Skin of body (tissue), 2 donors: ENCODE measurements around the gene MON1B. TPM values are rescaled to one million over a fixed set of nuclear protein-coding genes. Genes with fewer than 3 reads are reported as not detected.
A peak's percentile ranks its signal among the peaks of the same experiment; 100 is the strongest.

Source experiments
- DNase-seq: peaks from one replicate; lab custom pipeline; 2025; lab: John Stamatoyannopoulos, UW
- total RNA-seq: library from RNA; depleted of rRNA; stranded (reverse); fragments of >200 nt; gene quantifications from one replicate; pipeline ENCODE4 v1.2.3, GENCODE V29; 2014

The MON1B gene
- total RNA-seq, 1 donor from 2014 or later: 3.9 TPM

- DNase-seq: no peak
These were observed 4.4 kb downstream of the MON1B start for GRCh38 chr16:77195411-77195810.

GRCh38 chr16:77197747-77198146, 6.8 kb downstream of the MON1B start:
- no peak for DNase-seq

- DNase-seq: no peak
These were observed 8.2 kb downstream of the MON1B start, which contains the start of gene SYCE1L for GRCh38 chr16:77199211-77199610. TSS of gene SYCE1L (plus strand) at chr16:77199408. CDS start at chr16:77199452, 44 bp downstream.

- no peak for DNase-seq
These were observed 15.5 kb downstream of the MON1B start for GRCh38 chr16:77206533-77206932.

- no peak for DNase-seq
These were observed 16.0 kb downstream of the MON1B start for GRCh38 chr16:77207030-77207429.

GRCh38 chr16:77208382-77208781, 17.4 kb downstream of the MON1B start:
- DNase-seq: no peak

GRCh38 chr16:77211880-77212740, 21.1 kb downstream of the MON1B start:
- DNase-seq: peak; percentile 52

GRCh38 chr16:77212741-77213541, 22.0 kb downstream of the MON1B start:
- DNase-seq: no peak

- DNase-seq: no peak
These were observed 22.6 kb downstream of the MON1B start for GRCh38 chr16:77213542-77214106.

- DNase-seq: no peak
These were observed 23.6 kb downstream of the MON1B start for GRCh38 chr16:77214411-77215138.

- no peak for DNase-seq
These were observed 28.4 kb downstream of the MON1B start for GRCh38 chr16:77219437-77219836.

- DNase-seq: no peak
These were observed 29.4 kb downstream of the MON1B start for GRCh38 chr16:77220427-77220826.

GRCh38 chr16:77221482-77221881, 30.5 kb downstream of the MON1B start:
- no peak for DNase-seq

- DNase-seq: no peak
These were observed 32.2 kb downstream of the MON1B start for GRCh38 chr16:77223184-77223583.

- no peak for DNase-seq
These were observed 34.2 kb downstream of the MON1B start for GRCh38 chr16:77225182-77225581.

GRCh38 chr16:77227745-77228144, 36.8 kb downstream of the MON1B start:
- no peak for DNase-seq

GRCh38 chr16:77231047-77231446, 40.1 kb downstream of the MON1B start:
- no peak for DNase-seq

- DNase-seq: no peak
These were observed 43.0 kb downstream of the MON1B start for GRCh38 chr16:77233799-77234519.

- no peak for DNase-seq
These were observed 43.6 kb downstream of the MON1B start for GRCh38 chr16:77234611-77235010.

- DNase-seq: peak; percentile 90
These were observed 45.1 kb downstream of the MON1B start for GRCh38 chr16:77236063-77236511.

- DNase-seq: no peak
These were observed 47.6 kb downstream of the MON1B start for GRCh38 chr16:77238593-77238992.
